Colonic mucosa (tissue), 4 donors: ENCODE data around the gene PHETA1. TPM values are rescaled to one million over a fixed set of nuclear protein-coding genes. Genes with fewer than 3 reads are reported as not detected.

Source experiments
- DNase-seq: peaks from one replicate; pipeline ENCODE4 v3.0.0-alpha.2; 2020
- H3K27ac ChIP-seq: fragments of 200-600 bp; one replicate; pipeline ENCODE4 v1.8.0; 2021
- H3K27me3 ChIP-seq: fragments of 200-600 bp; one replicate; pipeline ENCODE4 v1.8.0; 2021
- H3K36me3 ChIP-seq: fragments of 200-600 bp; one replicate; pipeline ENCODE4 v1.8.0; 2021
- H3K4me1 ChIP-seq: fragments of 200-600 bp; one replicate; pipeline ENCODE4 v1.8.0; 2021; ENCODE audit warnings: mild to moderate bottlenecking
- H3K4me3 ChIP-seq: fragments of 200-600 bp; one replicate; pipeline ENCODE4 v1.8.0; 2021
- H3K9ac ChIP-seq, 2 donors: one replicate each; pipeline ENCODE4 v1.7.0; 2013; ENCODE audit warnings: control low read depth in 2 of 2, low read depth in 2 of 2, low read length in 2 of 2
- H3K9me3 ChIP-seq: fragments of 200-600 bp; one replicate; pipeline ENCODE4 v1.8.0; 2021
- CTCF ChIP-seq: fragments of 200-600 bp; IDR thresholded peaks from one replicate; pipeline ENCODE4 v1.8.0; 2022; ENCODE audit warnings: antibody characterized with exemption, mild to moderate bottlenecking
- intact Hi-C: fragments of 100-400 bp; cut with DNase I; formaldehyde crosslinking; loops from one replicate; pipeline ENCODE4 v1.14.1; 2022
- total RNA-seq, 2 donors: library from RNA; stranded (reverse); fragmentation: NEBNext Ultra II Directional in 1 of 2; extraction: Animal tissue kit (Norgen Biotek cat#: 25700) in 1 of 2; gene quantifications; one replicate each; pipeline ENCODE4 v1.2.1, GENCODE V29; 2021
- donor health status: healthy.
- donor health status: DM: no; HTN: no; CAD: no.
- donor health status: DM: no; HTN: no; CAD: no.

PHETA1 gene
- total RNA-seq, 2 donors from 2014 or later: 21.8 to 43.6 TPM

- no peak overlapping the region for H3K4me3 ChIP-seq
- H3K9me3 ChIP-seq: no peaks in the 10 kb centered on the region
- H3K27ac ChIP-seq: no peak overlapping the region
- no peak for DNase-seq
- no peaks in the 10 kb centered on the region for H3K36me3 ChIP-seq
- H3K27me3 ChIP-seq: no peaks in the 10 kb centered on the region
- no peak for TF ChIP-seq CTCF
- H3K4me1 ChIP-seq: no peaks in the 10 kb centered on the region
- no peak overlapping the region for H3K9ac ChIP-seq
- intact Hi-C loops: loop anchor here (10.0 kb wide), 1 partner anchor 1138 kb away; no protein-coding TSS in a partner anchor
Measured at GRCh38 chr12:111353026-111353425, 15.9 kb downstream of the PHETA1 start.

GRCh38 chr12:111352296-111352993 lies 16.4 kb downstream of the PHETA1 start:
- no peak overlapping the region for H3K9ac ChIP-seq

GRCh38 chr12:111351026-111351425 lies 17.9 kb downstream of the PHETA1 start:
- H3K4me1 ChIP-seq: no peaks in the 10 kb centered on the region
- TF ChIP-seq CTCF: no peak
- DNase-seq: no peak

More at GRCh38 chr12:111352296-111352993, 16.4 kb downstream of the PHETA1 start:
- Histone ChIP-seq H3K4me3 (no peak overlapping the region), H3K36me3 (no peaks in the 10 kb centered on the region), H3K9me3 (no peaks in the 10 kb centered on the region), H3K27ac (no peak overlapping the region), H3K27me3 (no peaks in the 10 kb centered on the region), H3K4me1 (no peaks in the 10 kb centered on the region)
- intact Hi-C loops: loop anchor here (10.0 kb wide), 1 partner anchor 1138 kb away; no protein-coding TSS in a partner anchor
- no peak for DNase-seq
- TF ChIP-seq CTCF: no peak

GRCh38 chr12:111349748-111350520 lies 19.0 kb downstream of the PHETA1 start:
- intact Hi-C loops: loop anchor here (10.0 kb wide), 1 partner anchor 1135 kb away; no protein-coding TSS in a partner anchor
- TF ChIP-seq CTCF: no peak
- Histone ChIP-seq H3K27ac (no peak overlapping the region), H3K4me1 (no peaks in the 10 kb centered on the region), H3K4me3 (no peak overlapping the region), H3K9me3 (no peaks in the 10 kb centered on the region), H3K27me3 (no peaks in the 10 kb centered on the region), H3K9ac (no peak overlapping the region), H3K36me3 (no peaks in the 10 kb centered on the region)
- DNase-seq: no peak

More at GRCh38 chr12:111351026-111351425, 17.9 kb downstream of the PHETA1 start:
- Histone ChIP-seq H3K9me3 (no peaks in the 10 kb centered on the region), H3K36me3 (no peaks in the 10 kb centered on the region), H3K27me3 (no peaks in the 10 kb centered on the region), H3K9ac (no peak overlapping the region), H3K4me3 (no peak overlapping the region), H3K27ac (no peak overlapping the region)
- intact Hi-C loops: loop anchor here (10.0 kb wide), 1 partner anchor 1136 kb away; no protein-coding TSS in a partner anchor

- intact Hi-C loops: no loop called here
- H3K9ac ChIP-seq: no peak overlapping the region
- no peaks in the 10 kb centered on the region for H3K9me3 ChIP-seq
- no peak for TF ChIP-seq CTCF
- H3K27me3 ChIP-seq: no peaks in the 10 kb centered on the region
- no peak overlapping the region for H3K27ac ChIP-seq
- H3K4me1 ChIP-seq: no peaks in the 10 kb centered on the region
- H3K4me3 ChIP-seq: no peak overlapping the region
- no peaks in the 10 kb centered on the region for H3K36me3 ChIP-seq
- DNase-seq: no peak
Measured at GRCh38 chr12:111349101-111349747, 19.7 kb downstream of the PHETA1 start.
